Thoracic aorta (tissue), 2 donors: ENCODE data around the gene FEM1C. TPM values are rescaled to one million over a fixed set of nuclear protein-coding genes. Genes with fewer than 3 reads are reported as not detected.

Experiments
- ATAC-seq: fragments of 150-250 bp; one replicate; pipeline ENCODE4 v1.8.0; 2017; ENCODE audit warnings: low read depth; ENCODE audit not compliant: insufficient number of reproducible peaks, low FRiP score
- DNase-seq: peaks from one replicate; pipeline ENCODE4 v3.0.0-alpha.2; 2020; ENCODE audit warnings: low spot score
- H3K27ac ChIP-seq, 2 donors: fragments of 200-600 bp; sonication (generic); 1 replicate in 1 of 2; 2 replicates in 1 of 2; pipeline ENCODE4 v1.5.1; 2016; ENCODE audit warnings: mild to moderate bottlenecking in 2 of 2, moderate library complexity in 2 of 2
- H3K27me3 ChIP-seq: fragments of 200-600 bp; sonication (generic); replicated peaks from 2 replicates; pipeline ENCODE4 v1.6.0; 2016; ENCODE audit warnings: mild to moderate bottlenecking; ENCODE audit not compliant: insufficient read depth
- H3K36me3 ChIP-seq: fragments of 200-600 bp; sonication (generic); one replicate; pipeline ENCODE4 v1.5.1; 2016
- H3K4me1 ChIP-seq, 2 donors: fragments of 200-600 bp; sonication (generic); 1 replicate in 1 of 2; 2 replicates in 1 of 2; pipeline versions ENCODE4 v1.5.1 to v1.6.0; 2016; ENCODE audit warnings: low read depth in 2 of 2, mild to moderate bottlenecking in 1 of 2; ENCODE audit not compliant: control insufficient read depth in 1 of 2
- H3K4me3 ChIP-seq: fragments of 200-600 bp; sonication (generic); 2 replicates; pipeline ENCODE4 v1.5.1; 2016; ENCODE audit warnings: mild to moderate bottlenecking
- H3K9me3 ChIP-seq: fragments of 200-600 bp; sonication (generic); 2 replicates; pipeline ENCODE4 v1.5.1; 2016
- total RNA-seq, 2 donors: library from RNA; depleted of rRNA; stranded (reverse); fragments of >200 nt; gene quantifications; one replicate each; pipeline versions ENCODE4 v1.1.0 to v1.2.3, GENCODE V29; 2016
- TF ChIP-seq, protein P1 (sequence below): fragments of 200-600 bp; sonication (generic); IDR thresholded peaks from one replicate; pipeline ENCODE4 v1.5.1; 2019; ENCODE audit warnings: antibody characterized with exemption

FEM1C gene
- total RNA-seq, 2 donors from 2014 or later = 14.1 to 35.6 TPM

DNA sequence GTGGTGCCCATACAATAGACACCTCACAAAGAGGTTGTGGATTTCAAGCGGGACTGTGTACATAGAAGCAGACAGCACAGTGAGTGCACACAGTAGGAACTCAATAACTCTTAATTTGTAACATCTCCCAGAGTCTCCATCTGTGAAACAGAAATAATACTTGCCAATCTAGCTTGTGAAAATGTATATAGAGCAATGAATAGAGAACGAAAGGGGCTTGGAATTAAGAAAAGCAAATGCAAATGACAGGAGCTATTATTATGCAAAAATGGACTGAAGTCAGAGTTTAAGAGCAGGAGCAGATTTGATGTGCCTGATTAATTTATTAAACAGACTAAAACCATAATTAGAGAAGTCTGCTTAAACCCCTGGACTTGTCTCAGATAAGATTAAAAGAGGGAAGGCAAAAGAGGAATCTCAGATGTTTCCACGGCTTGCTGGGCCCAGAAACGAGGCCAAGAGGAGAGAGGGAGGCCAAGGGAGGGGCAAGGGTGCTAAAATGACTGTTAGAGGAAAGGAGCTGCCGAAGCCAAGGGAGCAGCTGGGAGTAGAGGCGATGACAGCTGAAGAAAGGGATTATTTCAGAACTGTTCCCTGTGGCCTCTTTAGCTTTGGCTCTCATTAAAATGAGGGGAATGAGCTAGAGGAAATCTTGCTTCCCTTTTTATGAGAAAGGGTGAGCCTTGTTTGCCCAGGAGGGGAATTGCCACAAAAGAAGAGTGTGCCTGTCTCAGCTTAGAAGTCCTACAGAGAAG lies 72.1 kb downstream of the FEM1C start:
- TF ChIP-seq, protein P1, sequence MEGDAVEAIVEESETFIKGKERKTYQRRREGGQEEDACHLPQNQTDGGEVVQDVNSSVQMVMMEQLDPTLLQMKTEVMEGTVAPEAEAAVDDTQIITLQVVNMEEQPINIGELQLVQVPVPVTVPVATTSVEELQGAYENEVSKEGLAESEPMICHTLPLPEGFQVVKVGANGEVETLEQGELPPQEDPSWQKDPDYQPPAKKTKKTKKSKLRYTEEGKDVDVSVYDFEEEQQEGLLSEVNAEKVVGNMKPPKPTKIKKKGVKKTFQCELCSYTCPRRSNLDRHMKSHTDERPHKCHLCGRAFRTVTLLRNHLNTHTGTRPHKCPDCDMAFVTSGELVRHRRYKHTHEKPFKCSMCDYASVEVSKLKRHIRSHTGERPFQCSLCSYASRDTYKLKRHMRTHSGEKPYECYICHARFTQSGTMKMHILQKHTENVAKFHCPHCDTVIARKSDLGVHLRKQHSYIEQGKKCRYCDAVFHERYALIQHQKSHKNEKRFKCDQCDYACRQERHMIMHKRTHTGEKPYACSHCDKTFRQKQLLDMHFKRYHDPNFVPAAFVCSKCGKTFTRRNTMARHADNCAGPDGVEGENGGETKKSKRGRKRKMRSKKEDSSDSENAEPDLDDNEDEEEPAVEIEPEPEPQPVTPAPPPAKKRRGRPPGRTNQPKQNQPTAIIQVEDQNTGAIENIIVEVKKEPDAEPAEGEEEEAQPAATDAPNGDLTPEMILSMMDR = no peak
- no peaks in the 10 kb centered on the region for H3K9me3 ChIP-seq
- H3K4me3 ChIP-seq = no peak overlapping the region
- no peaks in the 10 kb centered on the region for H3K36me3 ChIP-seq
- no peaks in the 10 kb centered on the region for H3K27me3 ChIP-seq
- no peaks in the 10 kb centered on the region for H3K4me1 ChIP-seq
- ATAC-seq = no peak
- DNase-seq = no peak
- no peak overlapping the region for H3K27ac ChIP-seq

DNA sequence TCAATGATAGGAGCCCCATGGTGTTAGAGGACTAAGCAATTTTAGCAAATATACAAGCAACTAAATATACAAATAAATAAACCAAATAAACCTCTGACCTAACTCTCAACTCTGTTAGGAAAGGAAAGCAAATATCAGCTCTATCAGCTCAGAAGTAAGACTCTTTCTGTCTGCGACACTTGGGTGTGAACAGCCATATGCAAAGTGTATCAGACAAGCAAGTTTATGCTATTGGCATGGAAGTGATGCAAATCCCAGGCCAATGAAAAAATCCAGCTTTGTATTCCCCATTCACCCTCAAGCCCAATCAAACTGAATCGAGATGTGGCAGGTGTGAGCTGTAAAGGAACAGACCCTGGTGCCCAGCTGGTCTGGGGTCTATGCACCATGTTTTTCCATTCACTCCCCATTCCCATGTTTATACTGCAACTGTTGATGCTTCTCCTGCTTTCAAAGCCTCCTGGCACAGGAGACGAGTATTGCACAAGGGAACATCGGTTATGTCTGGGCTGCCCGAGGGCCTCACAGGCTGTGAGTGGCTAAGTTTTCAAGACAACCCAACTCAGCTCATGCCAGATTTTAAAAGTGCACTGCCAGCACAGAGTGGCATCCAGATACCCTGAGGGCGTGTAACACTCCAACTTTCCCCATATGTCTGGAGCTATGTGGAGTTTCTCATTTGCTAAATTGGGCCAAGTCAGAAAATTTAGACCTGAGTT lies 73.1 kb downstream of the FEM1C start:
- Histone ChIP-seq H3K27me3 (no peaks in the 10 kb centered on the region), H3K36me3 (no peaks in the 10 kb centered on the region), H3K27ac (no peak overlapping the region), H3K4me3 (no peak overlapping the region), H3K4me1 (no peaks in the 10 kb centered on the region), H3K9me3 (no peaks in the 10 kb centered on the region)
- TF ChIP-seq, protein P1 = no peak
- no peak for ATAC-seq
- no peak for DNase-seq

DNA sequence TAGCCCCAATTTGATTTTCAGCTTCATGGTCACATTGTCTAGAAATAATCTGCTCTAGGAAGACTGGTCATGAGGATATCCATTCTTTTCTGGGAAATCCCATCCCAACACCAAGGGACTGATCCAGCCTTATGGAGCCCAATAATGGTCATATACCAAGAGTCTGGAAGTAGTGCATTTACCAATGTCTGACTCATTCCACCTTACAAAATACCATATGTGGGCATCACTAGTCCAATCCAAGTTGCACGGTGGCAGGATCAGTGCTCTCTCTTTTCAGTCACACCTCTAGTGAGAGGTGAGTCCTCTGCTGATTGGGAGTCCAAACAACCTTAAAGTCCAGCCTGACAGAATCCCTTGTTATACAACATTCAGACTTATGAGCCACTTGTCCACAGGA lies 73.7 kb downstream of the FEM1C start:
- H3K36me3 ChIP-seq = no peaks in the 10 kb centered on the region
- H3K4me3 ChIP-seq = no peak overlapping the region
- no peak for ATAC-seq

More for the DNA sequence above, 73.7 kb downstream of the FEM1C start:
- DNase-seq = no peak
- H3K4me1 ChIP-seq = no peaks in the 10 kb centered on the region
- no peaks in the 10 kb centered on the region for H3K27me3 ChIP-seq
- TF ChIP-seq, protein P1 = no peak
- no peak overlapping the region for H3K27ac ChIP-seq
- H3K9me3 ChIP-seq = no peaks in the 10 kb centered on the region

Other genes with a start within 250 kb of the FEM1C start
- gene CCDC112, start 248.1 kb downstream of the FEM1C start, total RNA-seq = 10 to 100 TPM in 1 of 2 donors, 1 to 10 TPM in 1; 8.4 to 11.1 TPM
- 1 to 10 TPM; 1.6 to 5.7 TPM for gene TICAM2, start 57.7 kb upstream of the FEM1C start, total RNA-seq
- 100 to 1,000 TPM; 131 to 132 TPM for gene TMED7, start 81.3 kb upstream of the FEM1C start, total RNA-seq